ENCODE measurements around the gene STX2. TPM values are rescaled to one million over a fixed set of nuclear protein-coding genes. Genes with fewer than 3 reads are reported as not detected.
A peak's percentile ranks its signal among the peaks of the same experiment; 100 is the strongest.
"Not testable (repeated sequence)": the region's sequence is repeated elsewhere in the genome, so short reads cannot be mapped to it uniquely, and the experiment has no call there.

The STX2 gene
- total RNA-seq, 2 experiments from 2014 or later, result 22.4 to 23.0 TPM

- H3K4me1 Mint-ChIP-seq, result no peaks in the 10 kb centered on the region
- H3K4me3 Mint-ChIP-seq, result no peak overlapping the region
- peaks cover 4% of the 10 kb centered on the region for H3K27me3 Mint-ChIP-seq
- CTCF ChIA-PET, result no interaction called here
- no peaks in the 10 kb centered on the region for H3K36me3 Mint-ChIP-seq (ENCODE audit: low read depth)
- H3K27ac Mint-ChIP-seq, result no peak overlapping the region
- peaks cover 10% of the 10 kb centered on the region for H3K9me3 Mint-ChIP-seq
- no peak for DNase-seq
- POLR2A ChIA-PET, result no interaction called here
Measured at GRCh38 chr12:130860311-130860710, 21.3 kb upstream of the STX2 start.

DNA sequence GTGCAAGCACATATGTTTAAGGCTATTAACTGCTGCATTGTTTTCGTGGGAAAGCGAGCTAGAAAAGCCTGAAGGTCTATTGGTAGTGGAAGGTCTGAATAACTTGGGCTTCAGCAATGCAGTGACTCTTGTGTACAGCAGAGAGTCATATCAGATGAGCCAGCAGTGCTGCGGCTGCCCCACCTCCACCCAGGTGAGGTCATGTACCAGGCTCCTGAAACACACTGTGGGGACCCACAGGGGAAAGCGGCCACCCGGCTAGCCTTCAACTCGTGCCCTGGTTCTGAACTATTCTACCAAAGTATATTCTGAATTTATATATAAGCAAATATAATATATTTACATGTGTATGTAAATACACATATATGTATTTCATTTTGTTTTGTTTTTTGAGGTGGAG lies 20.1 kb upstream of the STX2 start:
- Mint-ChIP-seq H3K27me3 (peaks cover 6% of the 10 kb centered on the region), H3K36me3 (ENCODE audit: low read depth) (no peaks in the 10 kb centered on the region), H3K9me3 (peaks cover 10% of the 10 kb centered on the region), H3K4me3 (no peak overlapping the region), H3K4me1 (no peaks in the 10 kb centered on the region), H3K27ac (no peak overlapping the region)
- DNase-seq, result no peak
- CTCF ChIA-PET, result no interaction called here
- POLR2A ChIA-PET, result no interaction called here

DNA sequence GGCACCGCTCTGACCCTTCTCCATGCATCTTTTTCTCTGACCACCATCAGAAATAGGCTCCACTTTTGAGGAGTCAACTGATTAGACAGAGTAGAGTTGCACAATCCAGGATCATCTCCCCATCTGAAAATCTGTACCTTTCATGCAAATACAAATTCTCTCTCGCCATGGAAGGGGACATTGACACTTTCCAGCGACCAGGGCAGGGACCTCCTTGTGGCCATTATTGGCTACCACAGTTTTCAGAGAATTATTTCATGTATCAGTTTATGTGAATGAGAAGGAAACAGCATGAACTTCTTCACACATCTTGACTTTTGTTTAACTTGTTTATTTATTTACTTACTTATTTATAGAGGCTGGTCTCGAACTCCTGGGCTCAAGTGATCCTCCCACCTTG lies 19.0 kb upstream of the STX2 start:
- no peak for DNase-seq
- no peaks in the 10 kb centered on the region for H3K36me3 Mint-ChIP-seq (ENCODE audit: low read depth)
- peaks cover 10% of the 10 kb centered on the region for H3K9me3 Mint-ChIP-seq
- H3K4me3 Mint-ChIP-seq, result no peak overlapping the region
- H3K4me1 Mint-ChIP-seq, result no peaks in the 10 kb centered on the region
- ChIA-PET CTCF (no interaction called here), POLR2A (interaction anchor here (0.9 to 1.0 kb wide), 2 partner anchors 13 to 18 kb away, joined by 3 read pairs; no protein-coding TSS in a partner anchor)
- peaks cover 6% of the 10 kb centered on the region for H3K27me3 Mint-ChIP-seq
- H3K27ac Mint-ChIP-seq, result no peak overlapping the region

GRCh38 chr12:130856088-130856487 lies 17.0 kb upstream of the STX2 start:
- peaks cover 10% of the 10 kb centered on the region for H3K9me3 Mint-ChIP-seq
- no peak overlapping the region for H3K4me3 Mint-ChIP-seq
- POLR2A ChIA-PET, result no interaction called here
- peaks cover 6% of the 10 kb centered on the region for H3K27me3 Mint-ChIP-seq
- CTCF ChIA-PET, result no interaction called here
- H3K36me3 Mint-ChIP-seq (ENCODE audit: low read depth), result no peaks in the 10 kb centered on the region
- no peaks in the 10 kb centered on the region for H3K4me1 Mint-ChIP-seq
- no peak overlapping the region for H3K27ac Mint-ChIP-seq
- DNase-seq, result no peak

- Mint-ChIP-seq H3K36me3 (ENCODE audit: low read depth) (no peaks in the 10 kb centered on the region), H3K4me1 (no peaks in the 10 kb centered on the region), H3K27ac (no peak overlapping the region), H3K9me3 (no peaks in the 10 kb centered on the region), H3K4me3 (no peak overlapping the region), H3K27me3 (peaks cover 6% of the 10 kb centered on the region)
- CTCF ChIA-PET, result interaction anchor here (1.0 kb wide), 1 partner anchor 20 kb away, joined by 3 read pairs; no protein-coding TSS in a partner anchor
- no peak for DNase-seq
- POLR2A ChIA-PET, result no interaction called here
Measured at GRCh38 chr12:130850418-130851021, 11.5 kb upstream of the STX2 start.

DNA sequence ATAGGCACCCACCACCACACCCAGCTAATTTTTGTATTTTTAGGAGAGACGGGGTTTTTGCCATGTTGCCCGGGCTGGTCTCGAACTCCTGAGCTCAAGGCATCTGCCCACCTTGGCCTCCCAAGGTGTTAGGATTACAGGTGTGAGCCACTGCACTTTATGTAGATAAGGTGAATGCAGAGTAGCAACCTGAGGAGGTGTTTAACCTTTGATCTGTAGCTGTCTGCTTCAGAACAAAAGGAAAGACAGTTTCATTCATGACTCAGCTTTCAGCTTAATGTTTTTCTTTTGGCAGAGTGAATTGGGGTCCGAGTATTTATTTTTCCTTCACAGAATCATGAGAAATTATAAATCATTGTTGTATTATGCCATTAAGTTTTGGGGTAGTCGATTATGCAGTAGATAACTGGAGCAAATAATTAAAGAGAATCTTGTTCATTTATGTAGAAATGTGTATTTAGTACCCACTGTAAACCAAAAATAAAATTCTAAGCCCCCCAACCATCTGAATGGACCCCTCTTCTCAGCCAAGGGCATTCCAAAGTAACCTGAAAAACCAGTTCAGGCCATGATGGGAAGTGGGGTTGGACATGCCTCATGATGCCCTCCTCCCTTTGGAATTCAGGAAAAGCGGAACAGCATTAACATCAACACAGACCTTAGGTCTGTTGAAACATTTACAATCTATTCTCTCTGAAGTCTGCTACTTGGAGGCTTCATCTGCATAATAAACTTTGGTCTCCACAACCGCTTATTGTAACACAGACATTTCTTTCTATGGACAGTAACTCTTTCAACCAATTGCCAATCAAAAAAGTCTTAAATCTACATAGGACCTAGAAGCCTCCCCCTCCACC lies 10.7 kb upstream of the STX2 start:
- no peak for DNase-seq
- POLR2A ChIA-PET, result no interaction called here
- H3K27me3 Mint-ChIP-seq, result peaks cover 4% of the 10 kb centered on the region
- no peaks in the 10 kb centered on the region for H3K4me1 Mint-ChIP-seq
- no peak overlapping the region for H3K27ac Mint-ChIP-seq
- H3K36me3 Mint-ChIP-seq (ENCODE audit: low read depth), result no peaks in the 10 kb centered on the region
- H3K4me3 Mint-ChIP-seq, result no peak overlapping the region
- no peaks in the 10 kb centered on the region for H3K9me3 Mint-ChIP-seq
- CTCF ChIA-PET, result interaction anchor here (1.0 to 1.5 kb wide), 2 partner anchors 11 to 21 kb away, joined by 3 to 5 read pairs; partner anchors contain the start of gene STX2

DNA sequence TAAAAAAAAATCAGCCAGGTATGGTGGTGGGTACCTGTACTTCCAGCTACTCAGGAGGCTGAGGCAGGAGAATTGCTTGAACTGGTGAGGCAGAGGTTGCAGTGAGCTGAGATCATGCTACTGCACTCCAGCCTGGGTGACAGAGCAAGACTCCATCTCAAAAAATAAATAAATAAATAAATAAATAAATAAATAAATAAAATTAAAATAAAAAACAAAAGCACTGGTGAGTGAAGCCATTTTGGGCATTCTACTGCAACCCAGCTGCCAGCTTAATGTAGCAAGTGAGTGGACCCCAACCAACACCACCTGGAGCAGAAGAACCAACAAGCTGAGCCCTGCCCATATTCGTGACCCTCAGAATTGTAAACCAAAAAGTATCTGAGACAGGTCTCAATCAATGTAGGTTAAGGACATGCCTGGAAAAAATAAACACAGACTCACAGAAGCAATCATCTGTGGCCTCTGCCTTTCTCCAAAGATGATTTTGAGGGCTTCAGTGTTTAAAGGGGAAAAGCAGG lies 9.8 kb upstream of the STX2 start:
- DNase-seq; H3K4me3 Mint-ChIP-seq; H3K27ac Mint-ChIP-seq; H3K27me3 Mint-ChIP-seq; H3K36me3 Mint-ChIP-seq (ENCODE audit: low read depth); POLR2A ChIA-PET; H3K4me1 Mint-ChIP-seq; H3K9me3 Mint-ChIP-seq: not testable (repeated sequence)
- CTCF ChIA-PET, result interaction anchor here (1.5 kb wide), 1 partner anchor 10 kb away, joined by 5 read pairs; the partner anchor contains the start of gene STX2

DNA sequence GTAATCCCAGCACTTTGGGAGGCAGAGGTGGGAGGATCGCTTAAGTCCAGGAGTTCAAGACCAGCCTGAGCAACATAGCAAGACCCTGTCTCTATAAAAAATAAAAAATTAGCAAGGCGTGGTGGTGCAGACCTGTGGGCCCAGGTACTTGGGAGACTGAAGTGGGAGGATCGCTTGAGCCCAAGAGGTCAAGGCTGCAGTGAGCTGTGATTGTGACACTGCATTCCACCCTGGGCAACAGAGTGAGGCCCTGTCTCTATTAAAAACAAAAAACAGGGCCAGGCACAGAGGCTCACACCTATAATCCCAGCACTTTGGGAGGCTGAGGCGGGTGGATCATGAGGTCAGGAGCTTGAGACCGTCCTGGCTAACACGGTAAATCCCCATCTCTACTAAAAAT lies 9.1 kb upstream of the STX2 start:
- H3K4me1 Mint-ChIP-seq; H3K4me3 Mint-ChIP-seq; CTCF ChIA-PET; H3K9me3 Mint-ChIP-seq; DNase-seq; H3K27ac Mint-ChIP-seq; H3K36me3 Mint-ChIP-seq (ENCODE audit: low read depth); H3K27me3 Mint-ChIP-seq; POLR2A ChIA-PET: not testable (repeated sequence)

DNA sequence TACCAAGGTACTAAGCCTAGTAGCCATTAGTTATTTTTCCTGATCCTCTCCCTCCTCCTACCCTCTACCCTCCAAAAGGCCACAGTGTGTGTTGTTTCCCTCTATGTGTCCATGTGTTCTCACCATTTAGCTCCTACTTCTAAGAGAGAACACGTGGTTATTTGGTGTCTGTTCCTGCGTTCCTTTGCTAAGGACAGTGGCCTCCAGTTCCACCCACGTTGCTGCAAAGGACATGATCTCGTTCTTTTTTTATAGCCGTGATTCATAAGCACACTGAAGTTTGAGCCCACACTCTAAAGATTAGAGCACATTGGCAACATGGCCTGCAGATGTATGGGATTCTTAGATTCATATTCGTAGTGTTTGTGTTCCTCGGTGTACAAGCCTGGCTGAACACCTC lies 8.1 kb upstream of the STX2 start:
- POLR2A ChIA-PET, result no interaction called here
- no peak for DNase-seq
- Mint-ChIP-seq H3K27ac (no peak overlapping the region), H3K27me3 (peaks cover 2% of the 10 kb centered on the region), H3K4me1 (no peaks in the 10 kb centered on the region), H3K4me3 (no peak overlapping the region), H3K9me3 (no peaks in the 10 kb centered on the region), H3K36me3 (ENCODE audit: low read depth) (no peaks in the 10 kb centered on the region)
- CTCF ChIA-PET, result interaction anchor here (2.8 kb wide), 1 partner anchor 21 kb away, joined by 9 read pairs; no protein-coding TSS in a partner anchor

GRCh38 chr12:130846369-130846768 lies 7.3 kb upstream of the STX2 start:
- H3K27me3 Mint-ChIP-seq, result peaks cover 2% of the 10 kb centered on the region
- ChIA-PET POLR2A (interaction anchor here (0.9 kb wide), 2 partner anchors 23 to 24 kb away, joined by 3 to 4 read pairs; no protein-coding TSS in a partner anchor), CTCF (interaction anchor here (0.8 to 2.8 kb wide), 4 partner anchors 12 to 27 kb away, joined by 3 to 9 read pairs (median 6); no protein-coding TSS in a partner anchor)
- H3K36me3 Mint-ChIP-seq (ENCODE audit: low read depth), result no peaks in the 10 kb centered on the region
- DNase-seq, result no peak
- H3K4me1 Mint-ChIP-seq, result no peaks in the 10 kb centered on the region
- H3K27ac Mint-ChIP-seq, result no peak overlapping the region
- no peak overlapping the region for H3K4me3 Mint-ChIP-seq
- H3K9me3 Mint-ChIP-seq, result no peaks in the 10 kb centered on the region

GRCh38 chr12:130839770-130840404 lies 837 bp upstream of the STX2 start:
- Mint-ChIP-seq H3K4me3 (peak overlapping the region; percentile 73), H3K36me3 (ENCODE audit: low read depth) (no peaks in the 10 kb centered on the region), H3K9me3 (no peaks in the 10 kb centered on the region), H3K4me1 (peaks cover 30% of the 10 kb centered on the region), H3K27me3 (no peaks in the 10 kb centered on the region), H3K27ac (peak overlapping the region; percentile 2)
- CTCF ChIA-PET, result interaction anchor here (0.9 to 1.7 kb wide), 3 partner anchors 9 to 31 kb away, joined by 3 to 9 read pairs (median 5); no protein-coding TSS in a partner anchor
- POLR2A ChIA-PET, result interaction anchor here (0.9 to 3.9 kb wide), 3 partner anchors 18 to 41 kb away, joined by 3 to 26 read pairs (median 4); partner anchors contain the start of gene RAN
- DNase-seq, result no peak

DNA sequence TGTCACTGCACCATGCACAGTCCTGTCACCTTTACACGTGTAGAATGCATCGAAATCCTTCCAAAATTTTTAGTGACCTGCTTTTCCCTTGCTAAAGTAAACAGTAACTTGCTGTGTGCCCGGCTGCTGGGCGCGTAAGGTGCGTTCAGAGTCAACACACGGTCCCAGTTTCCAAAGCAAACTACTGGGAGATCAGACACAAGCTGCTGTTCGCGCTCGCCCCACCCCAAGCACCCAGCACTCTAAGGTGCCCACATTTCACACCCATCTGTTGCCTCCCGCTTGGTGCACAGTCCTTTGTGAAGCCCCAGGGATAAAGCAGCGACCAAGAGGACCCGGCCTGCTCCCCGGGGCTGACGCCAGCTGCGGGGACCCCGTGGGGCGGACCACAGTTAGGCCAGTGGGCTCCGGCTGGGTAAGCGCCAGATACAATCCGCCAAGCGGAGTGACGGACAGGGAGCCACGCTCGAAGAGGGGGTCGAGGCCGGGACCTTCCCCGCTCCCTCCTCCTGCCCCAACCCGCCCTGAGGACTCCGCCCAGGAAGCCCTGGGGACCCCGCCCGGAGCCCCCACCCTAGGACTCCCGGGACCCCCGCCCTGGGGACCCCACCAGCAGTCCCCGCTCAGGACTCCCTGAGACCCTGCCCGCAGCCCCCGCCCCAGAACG lies 633 bp downstream of the STX2 start:
- ChIA-PET POLR2A (interaction anchor here (1.2 to 3.9 kb wide), 4 partner anchors 11 to 35 kb away, joined by 4 to 26 read pairs (median 4); partner anchors contain the start of gene RAN), CTCF (interaction anchor here (0.6 to 4.1 kb wide), 8 partner anchors 11 to 91 kb away, joined by 3 to 36 read pairs (median 6); no protein-coding TSS in a partner anchor)
- H3K36me3 Mint-ChIP-seq (ENCODE audit: low read depth), result no peaks in the 10 kb centered on the region
- no peaks in the 10 kb centered on the region for H3K9me3 Mint-ChIP-seq
- DNase-seq, result peak; percentile 36
- H3K27ac Mint-ChIP-seq, result no peak overlapping the region
- H3K4me3 Mint-ChIP-seq, result peak overlapping the region; percentile 78
- H3K27me3 Mint-ChIP-seq, result no peaks in the 10 kb centered on the region
- peaks cover 30% of the 10 kb centered on the region for H3K4me1 Mint-ChIP-seq

Data from activated CD4-positive, alpha-beta memory T cell treated with anti-CD3 and anti-CD28 coated beads, Interleukin-2, amount 10 ng/mL, durations not matched to agents 7 days and 5 days (primary cell).